Fibroblast of lung (primary cell): ENCODE measurements around the gene SPARC.

ENCODE experiments used
- CTCF ChIP-seq, 2 donors: IDR thresholded peaks in 1 of 2; conservative IDR thresholded peaks in 1 of 2; 1 replicate in 1 of 2; 2 replicates in 1 of 2; pipeline ENCODE4 v1.5.1; 2011 to 2012; ENCODE audit warnings: low read length in 2 of 2, control low read depth in 1 of 2, inconsistent platforms in 1 of 2, low read depth in 1 of 2, mild to moderate bottlenecking in 1 of 2
- EZH2 ChIP-seq: IDR thresholded peaks from 2 replicates; pipeline ENCODE4 v1.5.1; 2012; ENCODE audit warnings: low read length, control low read depth, mild to moderate bottlenecking; ENCODE audit errors: missing control alignments

DNA sequence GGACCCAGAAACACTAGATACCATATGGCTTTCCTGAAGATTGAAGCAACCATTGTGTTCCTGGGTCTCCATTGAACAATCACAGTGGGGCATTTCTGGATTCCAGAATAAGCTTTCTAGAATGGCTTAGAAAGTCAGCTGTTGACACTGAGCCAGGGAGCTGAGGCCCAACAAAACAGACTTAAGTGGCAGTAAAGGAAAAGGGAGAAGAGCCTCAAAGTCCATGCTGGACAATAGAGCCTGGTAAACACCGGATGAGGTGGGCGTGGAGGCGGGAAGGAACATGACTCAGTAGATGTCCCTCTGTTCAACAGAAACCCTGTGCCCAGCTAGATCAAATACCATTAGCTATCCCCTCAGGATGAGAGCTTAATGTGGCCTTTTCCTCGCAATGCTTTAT, 14.8 kb downstream of the SPARC start:
- TF ChIP-seq CTCF (conservative IDR thresholded peaks at IDR 0.05 in 1 of 2, IDR thresholded peaks at IDR 0.05 in 1 of 2; ENCODE audit: low read depth in 1 of 2, low read length in 2 of 2) (no peak), EZH2 (no peak)
